ENCODE data around the gene POLD3.
"Not testable (repeated sequence)": the region's sequence is repeated elsewhere in the genome, so short reads cannot be mapped to it uniquely, and the experiment has no call there.

The POLD3 gene

GRCh38 chr11:74583024-74583624, 9.3 kb upstream of the POLD3 start:
- no peak for DNase-seq (ENCODE audit: low read depth in 2 of 2)

DNA sequence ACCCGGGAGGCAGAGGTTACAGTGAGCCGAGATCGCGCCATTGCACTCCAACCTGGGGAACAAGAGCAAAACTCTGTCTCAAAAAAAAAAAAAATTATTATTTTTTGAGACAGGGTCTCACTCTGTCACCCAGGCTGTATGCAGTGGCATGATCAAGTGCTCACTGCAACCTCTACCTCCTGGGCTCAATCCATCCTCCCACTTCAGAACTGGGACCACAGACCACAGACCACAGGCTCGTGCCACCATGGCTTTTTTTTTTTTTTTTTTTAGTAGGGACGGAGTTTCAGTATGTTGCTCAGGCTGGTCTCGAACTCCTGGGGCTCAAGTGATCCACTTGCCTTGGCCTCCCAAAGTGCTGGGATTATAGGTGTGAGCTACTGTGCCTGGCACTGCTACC, 1.9 kb upstream of the POLD3 start:
- DNase-seq (ENCODE audit: low read depth in 2 of 2) = not testable (repeated sequence)

- no peak for DNase-seq (ENCODE audit: low read depth in 2 of 2)
Observed at GRCh38 chr11:74592063-74592440, 330 bp upstream of the POLD3 start.

GRCh38 chr11:74593463-74593862, 1.1 kb downstream of the POLD3 start:
- no peak for DNase-seq (ENCODE audit: low read depth in 2 of 2)

GRCh38 chr11:74602637-74603556, 10.5 kb downstream of the POLD3 start:
- no peak for DNase-seq (ENCODE audit: low read depth in 2 of 2)

DNA sequence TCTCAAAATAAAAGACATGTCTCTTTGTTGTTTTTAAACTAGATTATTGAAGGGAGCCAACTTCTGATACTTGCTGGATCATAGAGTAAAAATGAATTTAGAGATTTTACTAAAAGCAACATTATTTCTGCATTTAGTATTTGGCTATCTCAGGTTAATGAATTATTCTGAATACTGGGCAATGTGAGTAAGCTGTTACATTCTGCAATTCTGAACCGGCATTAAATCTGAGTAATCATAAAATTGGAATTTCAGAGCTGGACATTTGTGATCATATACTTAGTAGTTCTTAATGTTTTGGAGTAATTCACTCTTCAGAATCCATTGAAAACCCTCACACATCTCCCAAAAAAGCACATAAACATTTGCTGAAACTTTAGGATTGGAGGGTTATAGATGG, 11.5 kb downstream of the POLD3 start:
- no peak for DNase-seq (ENCODE audit: low read depth in 2 of 2)

- DNase-seq (ENCODE audit: low read depth in 2 of 2) = no peak
Observed at GRCh38 chr11:74604311-74604710, 11.9 kb downstream of the POLD3 start.

DNA sequence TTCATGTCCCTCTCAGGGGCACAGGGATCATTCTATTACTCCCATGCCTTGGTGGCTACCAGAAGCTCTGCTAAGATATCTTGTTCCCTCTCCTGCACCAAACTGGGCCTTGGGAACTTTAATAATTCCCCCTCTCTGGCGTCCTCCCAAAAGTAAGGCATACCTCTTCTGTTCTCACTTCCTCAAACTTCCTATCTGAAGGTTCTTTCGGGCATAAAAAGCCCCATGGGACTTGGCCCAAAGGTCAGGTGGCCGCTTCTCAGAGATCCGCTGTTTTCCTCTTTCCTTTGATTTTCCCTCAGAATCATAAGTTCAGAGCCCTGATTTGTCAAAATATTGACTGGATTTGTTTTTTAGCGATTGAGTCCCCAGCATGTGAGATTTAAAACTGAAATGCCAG, 13.0 kb downstream of the POLD3 start:
- DNase-seq (ENCODE audit: low read depth in 2 of 2) = no peak

GRCh38 chr11:74608431-74608830, 16.0 kb downstream of the POLD3 start:
- no peak for DNase-seq (ENCODE audit: low read depth in 2 of 2)

DNA sequence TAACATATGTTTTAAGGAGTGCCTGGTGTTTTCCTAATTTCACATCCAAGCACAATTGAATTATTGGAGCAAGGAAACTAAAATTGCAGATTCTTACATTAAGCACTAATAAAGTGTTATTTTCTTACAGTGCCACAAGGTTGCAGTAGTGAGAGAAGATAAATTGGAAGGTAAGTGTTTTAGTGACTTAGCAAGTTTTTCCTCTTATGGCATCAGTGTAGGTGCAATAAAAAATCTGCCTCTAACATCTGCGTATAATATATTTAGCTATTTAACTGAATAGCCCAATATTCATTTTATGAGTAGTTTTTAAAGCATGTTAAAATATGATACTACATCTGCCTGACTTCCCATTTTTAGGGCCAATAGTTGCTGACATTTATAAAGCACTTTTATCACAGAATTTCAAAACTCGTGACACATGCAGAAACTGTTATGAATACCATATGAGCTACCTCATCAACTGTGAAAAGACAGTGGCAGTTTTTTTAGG, 19.0 kb downstream of the POLD3 start:
- DNase-seq (ENCODE audit: low read depth in 2 of 2) = no peak

- no peak for DNase-seq (ENCODE audit: low read depth in 2 of 2)
Observed at GRCh38 chr11:74612877-74613276, 20.5 kb downstream of the POLD3 start.

DNA sequence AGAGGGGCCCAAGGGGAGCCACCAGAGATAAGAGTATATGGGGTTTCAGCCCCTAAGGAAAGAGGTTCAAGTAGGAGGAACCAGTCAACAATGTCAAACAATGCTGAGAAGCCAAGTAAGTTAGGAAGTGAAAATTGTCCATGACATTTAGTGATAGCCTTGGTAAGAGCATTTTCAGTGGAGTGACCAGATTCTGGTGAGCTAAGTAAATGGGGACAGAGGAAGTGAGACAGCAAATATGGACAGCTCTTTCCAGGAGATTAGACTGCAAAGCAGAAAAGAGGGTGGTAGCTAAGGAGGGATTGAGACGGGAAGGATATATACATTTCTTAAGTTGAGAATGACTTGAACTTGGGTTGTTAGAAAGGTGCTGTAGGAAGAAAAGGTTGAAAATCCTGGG, 22.9 kb downstream of the POLD3 start:
- no peak for DNase-seq (ENCODE audit: low read depth in 2 of 2)

DNA sequence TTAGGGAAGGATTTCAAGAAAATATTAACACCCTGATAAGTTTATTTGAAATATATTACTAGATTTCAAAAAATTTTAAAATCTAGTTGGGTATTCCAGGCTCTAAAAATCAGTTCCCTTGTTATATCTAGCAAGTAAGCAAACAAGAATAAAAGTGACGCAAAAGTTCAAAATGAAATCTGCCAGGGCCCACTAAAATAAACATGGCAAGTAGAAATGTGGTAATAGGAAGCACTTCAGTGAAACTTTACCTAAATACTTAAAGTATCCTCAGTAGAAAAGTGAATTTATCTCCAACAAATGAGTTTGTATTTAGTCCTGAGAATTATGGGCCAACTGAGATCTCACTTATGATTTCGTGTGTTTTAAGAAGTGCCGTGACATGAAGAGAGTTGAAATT, 23.6 kb downstream of the POLD3 start:
- DNase-seq (ENCODE audit: low read depth in 2 of 2) = no peak

DNA sequence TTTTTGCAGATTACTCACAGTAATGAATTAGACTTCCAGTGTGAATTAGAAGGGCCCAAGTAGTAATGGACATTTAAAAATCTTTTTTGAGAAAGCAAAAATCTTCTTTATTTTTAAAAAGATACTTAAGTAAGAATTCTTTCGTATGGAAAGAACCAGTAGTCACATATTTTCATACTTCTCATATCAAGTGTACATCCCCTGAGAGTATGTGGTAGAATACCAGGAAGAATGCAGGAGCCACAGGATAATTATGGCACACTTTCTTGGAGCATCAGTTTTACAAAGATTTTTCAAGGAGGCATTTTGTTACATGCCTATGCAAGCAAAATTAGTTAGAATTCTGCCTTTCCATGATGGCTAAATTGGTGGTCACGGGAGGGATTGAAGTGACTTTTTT, 28.1 kb downstream of the POLD3 start:
- DNase-seq (ENCODE audit: low read depth in 2 of 2) = no peak

- no peak for DNase-seq (ENCODE audit: low read depth in 2 of 2)
Observed at GRCh38 chr11:74626130-74626529, 33.7 kb downstream of the POLD3 start.

DNA sequence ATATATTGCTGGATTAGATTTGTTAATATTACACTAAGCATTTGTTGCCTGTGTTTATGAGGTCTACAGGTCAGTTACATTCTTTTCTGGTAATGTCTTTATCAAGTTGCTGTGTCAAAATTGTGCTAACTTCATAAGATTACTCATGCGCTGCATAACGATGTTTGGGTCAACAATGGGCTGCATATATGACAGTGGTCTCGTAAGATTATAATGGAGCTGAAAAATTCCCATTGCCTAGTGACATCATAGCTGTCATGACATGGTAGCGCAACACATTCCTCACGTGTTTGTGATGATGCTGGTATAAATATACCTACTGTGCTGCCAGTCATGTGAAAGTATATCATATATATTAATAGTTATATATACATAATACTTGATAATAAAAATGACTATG, 34.2 kb downstream of the POLD3 start:
- DNase-seq (ENCODE audit: low read depth in 2 of 2) = no peak

- no peak for DNase-seq (ENCODE audit: low read depth in 2 of 2)
Observed at GRCh38 chr11:74627381-74627780, 35.0 kb downstream of the POLD3 start.

DNA sequence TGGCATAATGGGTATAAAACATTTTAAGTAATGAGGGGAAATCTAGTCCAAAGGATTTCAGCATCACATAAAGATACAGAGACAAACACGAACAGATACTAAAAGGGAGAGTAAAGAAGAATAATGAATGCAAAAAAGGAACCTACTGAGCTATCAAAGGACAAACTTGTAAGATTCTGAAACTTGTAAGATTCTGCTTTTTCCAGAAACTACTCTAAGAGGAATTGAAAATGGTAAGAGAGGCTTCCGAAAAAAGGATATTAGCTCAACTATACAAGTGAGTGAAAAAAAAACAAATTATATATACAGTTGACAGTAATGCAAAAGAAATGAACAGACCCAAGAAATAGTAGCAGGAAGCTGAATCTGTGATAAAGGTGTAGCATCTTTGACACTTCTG, 37.7 kb downstream of the POLD3 start:
- no peak for DNase-seq (ENCODE audit: low read depth in 2 of 2)

- no peak for DNase-seq (ENCODE audit: low read depth in 2 of 2)
Observed at GRCh38 chr11:74633406-74634393, 41.3 kb downstream of the POLD3 start.

GRCh38 chr11:74634537-74634936, 42.2 kb downstream of the POLD3 start:
- DNase-seq (ENCODE audit: low read depth in 2 of 2) = no peak

- no peak for DNase-seq (ENCODE audit: low read depth in 2 of 2)
Observed at GRCh38 chr11:74636630-74637184, 44.3 kb downstream of the POLD3 start.

- no peak for DNase-seq (ENCODE audit: low read depth in 2 of 2)
Observed at GRCh38 chr11:74637700-74638099, 45.3 kb downstream of the POLD3 start.
